Astrocyte of the spinal cord (primary cell): ENCODE data around the gene GRHL1.

ENCODE experiments used
- DNase-seq: peaks from one replicate; pipeline ENCODE4 v3.0.0; 2011; ENCODE audit warnings: low read depth, low spot score
- H3K4me3 ChIP-seq: 2 replicates; pipeline ENCODE4 v1.5.1; 2011; ENCODE audit warnings: low read depth, mild to moderate bottlenecking, low read length, moderate library complexity
- in situ Hi-C: cut with HindIII; loops from 2 replicates; pipeline ENCODE4 v1.10.0; 2017; ENCODE audit warnings: low sequenced_read_pairs
- TF ChIP-seq, protein P1 (sequence below): IDR thresholded peaks from 2 replicates; pipeline ENCODE4 v1.5.1; 2012; ENCODE audit warnings: low read depth, mild to moderate bottlenecking, low read length, inconsistent platforms

The GRHL1 gene

GRCh38 chr2:10038716-10039115 lies 87.2 kb downstream of the GRHL1 start:
- in situ Hi-C loops = loop anchor here (10.0 to 25.0 kb wide), 2 partner anchors 74 to 226 kb away; no protein-coding TSS in a partner anchor
- no peak for DNase-seq
- H3K4me3 ChIP-seq = no peak overlapping the region
- TF ChIP-seq, protein P1, sequence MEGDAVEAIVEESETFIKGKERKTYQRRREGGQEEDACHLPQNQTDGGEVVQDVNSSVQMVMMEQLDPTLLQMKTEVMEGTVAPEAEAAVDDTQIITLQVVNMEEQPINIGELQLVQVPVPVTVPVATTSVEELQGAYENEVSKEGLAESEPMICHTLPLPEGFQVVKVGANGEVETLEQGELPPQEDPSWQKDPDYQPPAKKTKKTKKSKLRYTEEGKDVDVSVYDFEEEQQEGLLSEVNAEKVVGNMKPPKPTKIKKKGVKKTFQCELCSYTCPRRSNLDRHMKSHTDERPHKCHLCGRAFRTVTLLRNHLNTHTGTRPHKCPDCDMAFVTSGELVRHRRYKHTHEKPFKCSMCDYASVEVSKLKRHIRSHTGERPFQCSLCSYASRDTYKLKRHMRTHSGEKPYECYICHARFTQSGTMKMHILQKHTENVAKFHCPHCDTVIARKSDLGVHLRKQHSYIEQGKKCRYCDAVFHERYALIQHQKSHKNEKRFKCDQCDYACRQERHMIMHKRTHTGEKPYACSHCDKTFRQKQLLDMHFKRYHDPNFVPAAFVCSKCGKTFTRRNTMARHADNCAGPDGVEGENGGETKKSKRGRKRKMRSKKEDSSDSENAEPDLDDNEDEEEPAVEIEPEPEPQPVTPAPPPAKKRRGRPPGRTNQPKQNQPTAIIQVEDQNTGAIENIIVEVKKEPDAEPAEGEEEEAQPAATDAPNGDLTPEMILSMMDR = no peak

GRCh38 chr2:10039658-10040410 lies 88.3 kb downstream of the GRHL1 start:
- no peak overlapping the region for H3K4me3 ChIP-seq
- DNase-seq = peak; percentile 13
- TF ChIP-seq, protein P1 = no peak
- in situ Hi-C loops = loop anchor here (10.0 to 25.0 kb wide), 2 partner anchors 75 to 228 kb away; no protein-coding TSS in a partner anchor

DNA sequence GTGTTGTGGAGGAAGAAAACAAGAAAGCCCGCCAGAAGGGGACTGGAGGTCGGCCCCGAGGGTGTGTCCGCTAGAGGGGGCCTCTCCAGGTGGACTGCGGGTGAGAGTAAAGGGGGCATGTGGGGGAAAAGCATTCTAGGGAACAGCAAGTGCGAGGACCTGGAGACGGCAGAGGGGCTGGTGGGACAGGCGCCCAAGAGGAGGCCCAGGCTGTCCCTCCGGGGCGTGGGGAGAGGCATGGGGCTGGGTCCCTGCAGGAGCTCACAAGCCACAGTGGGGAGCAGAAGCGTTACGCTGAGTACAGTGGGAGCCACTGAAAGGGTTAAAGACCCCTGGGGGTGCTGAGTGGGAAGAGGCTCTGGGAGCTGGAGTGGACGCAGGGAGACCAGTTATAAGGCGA lies 90.2 kb downstream of the GRHL1 start:
- H3K4me3 ChIP-seq = no peak overlapping the region
- in situ Hi-C loops = loop anchor here (25.0 kb wide), 1 partner anchor 229 kb away; no protein-coding TSS in a partner anchor
- TF ChIP-seq, protein P1 = no peak
- no peak for DNase-seq

DNA sequence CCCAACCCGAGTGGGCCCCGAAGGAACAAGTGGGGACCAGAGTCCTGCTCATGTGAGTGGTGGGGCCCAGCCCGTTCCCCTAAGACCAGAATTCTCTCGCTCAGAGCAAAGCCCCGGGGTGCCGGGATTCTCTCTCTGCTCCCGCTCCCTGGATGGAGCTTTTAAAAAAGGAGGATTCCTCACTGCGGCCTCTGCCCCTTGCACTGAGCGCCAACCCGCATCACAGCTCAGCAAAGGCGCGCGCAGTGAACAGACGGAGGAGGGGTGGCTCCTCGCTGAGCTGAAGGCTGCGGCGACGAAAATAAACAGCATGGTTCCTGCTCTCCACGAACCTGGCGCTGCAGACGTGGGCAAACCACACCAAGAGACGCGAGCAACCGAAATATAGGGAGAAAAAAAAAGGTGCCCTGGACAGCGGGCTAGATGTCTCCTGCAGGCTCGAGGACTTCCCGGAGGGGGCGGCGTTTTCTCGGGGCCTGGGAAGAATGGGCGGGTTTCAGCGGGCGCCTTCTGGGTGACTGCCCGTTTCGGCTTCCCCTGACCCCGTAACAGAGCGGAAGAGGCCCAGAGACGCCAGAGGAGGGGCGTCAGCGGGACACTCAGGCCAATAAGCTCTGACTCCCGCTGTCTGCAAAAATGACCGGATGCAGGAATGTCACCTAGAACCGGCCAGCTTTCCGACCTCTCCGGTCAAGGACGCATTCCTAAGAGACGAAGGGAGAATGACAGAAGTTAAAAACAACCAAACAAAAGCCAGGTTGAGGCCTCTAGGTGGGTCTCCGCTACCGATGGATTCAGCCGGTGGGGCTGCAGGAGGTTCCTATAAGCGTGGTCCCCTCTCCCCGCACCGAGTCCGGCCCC lies 91.0 kb downstream of the GRHL1 start:
- peak; percentile 44 for DNase-seq

DNA sequence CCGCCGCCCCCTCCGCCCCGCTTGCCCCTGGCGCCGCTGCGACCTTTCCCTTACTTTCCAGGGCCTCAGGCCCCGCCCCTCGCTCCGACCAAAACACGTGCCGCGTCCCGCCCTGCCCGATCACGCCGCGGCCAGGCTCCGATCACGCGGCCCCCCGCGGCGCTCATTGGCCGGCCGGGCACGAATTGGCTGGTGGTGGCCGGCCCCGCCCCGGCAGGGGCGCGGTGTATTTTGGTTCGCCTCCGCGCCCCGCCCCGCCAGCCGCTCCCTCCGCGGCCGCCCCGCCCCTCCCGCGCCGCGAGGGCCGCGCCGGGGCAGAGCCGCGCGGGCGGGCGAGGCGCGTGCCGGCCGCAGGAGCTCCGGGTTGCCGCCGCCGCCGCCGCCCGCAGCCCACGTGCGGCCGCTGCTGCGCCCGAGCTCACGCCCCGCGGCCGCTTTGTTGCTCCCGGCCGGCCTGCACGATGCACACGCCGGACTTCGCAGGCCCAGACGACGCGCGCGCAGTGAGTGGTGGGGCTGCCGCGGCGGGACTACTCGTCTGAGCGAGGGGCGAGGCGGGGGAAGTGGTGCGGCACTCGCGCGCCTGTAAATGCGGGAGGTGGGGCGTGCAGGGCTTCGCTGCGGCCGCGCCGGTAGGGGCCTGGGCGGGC lies 91.9 kb downstream of the GRHL1 start, which contains the start of gene KLF11:
Gene KLF11, plus strand, starts transcription at position 295 of the 650 bp plus-strand sequence. Its CDS starts 167 bp downstream, at position 462.
- peak; percentile 85 for DNase-seq
- in situ Hi-C loops = loop anchor here (25.0 kb wide), 1 partner anchor 231 kb away; no protein-coding TSS in a partner anchor
- peak within 1 kb of the TSS; percentile 45 for H3K4me3 ChIP-seq
- TF ChIP-seq, protein P1 = no peak

More for the DNA sequence above, 91.0 kb downstream of the GRHL1 start:
- TF ChIP-seq, protein P1 = no peak
- peak overlapping the region; percentile 45 for H3K4me3 ChIP-seq
- in situ Hi-C loops = loop anchor here (25.0 kb wide), 1 partner anchor 230 kb away; no protein-coding TSS in a partner anchor
